NCI-H2107 (cell line): ENCODE data around the gene BCAR3.

Experiments
- DNase-seq: peaks from one replicate; lab custom pipeline; 2025; lab: John Stamatoyannopoulos, UW

Gene BCAR3

GRCh38 chr1:93615582-93616150, 66.0 kb downstream of the BCAR3 start:
- no peak for DNase-seq

- DNase-seq: no peak
Measured at GRCh38 chr1:93614986-93615581, 66.6 kb downstream of the BCAR3 start.

- DNase-seq: no peak
Measured at GRCh38 chr1:93614541-93614940, 67.1 kb downstream of the BCAR3 start.

GRCh38 chr1:93613898-93614297, 67.7 kb downstream of the BCAR3 start:
- no peak for DNase-seq

- DNase-seq: no peak
Measured at GRCh38 chr1:93612510-93612909, 69.1 kb downstream of the BCAR3 start.

- no peak for DNase-seq
Measured at GRCh38 chr1:93611668-93612067, 70.0 kb downstream of the BCAR3 start.

- DNase-seq: no peak
Measured at GRCh38 chr1:93609536-93609935, 72.1 kb downstream of the BCAR3 start.

GRCh38 chr1:93608187-93609109, 73.2 kb downstream of the BCAR3 start:
- no peak for DNase-seq

GRCh38 chr1:93607814-93608186, 73.8 kb downstream of the BCAR3 start:
- DNase-seq: no peak

- DNase-seq: no peak
Measured at GRCh38 chr1:93605812-93606512, 75.7 kb downstream of the BCAR3 start.

GRCh38 chr1:93605026-93605568, 76.5 kb downstream of the BCAR3 start:
- DNase-seq: no peak

GRCh38 chr1:93604411-93604810, 77.2 kb downstream of the BCAR3 start:
- no peak for DNase-seq

- DNase-seq: no peak
Measured at GRCh38 chr1:93603601-93604000, 78.0 kb downstream of the BCAR3 start.

GRCh38 chr1:93603106-93603505, 78.5 kb downstream of the BCAR3 start:
- DNase-seq: no peak

GRCh38 chr1:93602101-93602500, 79.5 kb downstream of the BCAR3 start:
- no peak for DNase-seq

GRCh38 chr1:93601686-93602085, 80.0 kb downstream of the BCAR3 start:
- DNase-seq: no peak

- DNase-seq: no peak
Measured at GRCh38 chr1:93600663-93601062, 81.0 kb downstream of the BCAR3 start.

GRCh38 chr1:93599479-93599878, 82.2 kb downstream of the BCAR3 start:
- DNase-seq: no peak

GRCh38 chr1:93598861-93599439, 82.7 kb downstream of the BCAR3 start:
- no peak for DNase-seq

GRCh38 chr1:93598396-93598795, 83.2 kb downstream of the BCAR3 start:
- no peak for DNase-seq

GRCh38 chr1:93597709-93598108, 83.9 kb downstream of the BCAR3 start:
- DNase-seq: no peak
